ENCODE data around the gene SYNGR1.

DNA sequence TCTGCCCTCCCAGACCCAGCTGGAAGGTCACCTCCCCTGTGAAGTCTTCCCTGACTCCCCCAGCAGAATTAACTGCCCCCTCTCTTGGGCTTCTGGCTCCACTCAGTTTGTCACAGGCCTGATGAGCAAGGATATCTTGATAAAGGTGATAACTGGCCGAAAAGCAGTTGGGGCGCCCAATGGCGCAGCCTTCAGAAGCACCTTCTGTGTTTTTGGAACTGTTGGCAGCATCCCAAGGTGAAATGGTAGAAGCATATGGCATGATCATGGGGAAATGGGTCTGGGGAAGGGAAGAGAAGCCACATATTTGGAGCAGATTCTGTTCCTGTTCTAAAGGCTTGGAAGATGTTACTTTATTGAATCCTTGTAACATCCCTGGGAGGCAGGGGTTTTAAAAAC lies 47.0 kb downstream of the SYNGR1 start:
- no peak for TF ChIP-seq CTCF (IDR thresholded peaks at IDR 0.05; ENCODE audit: low read depth, low read length)
- no peak for TF ChIP-seq EZH2phosphoT487 (IDR thresholded peaks at IDR 0.05; ENCODE audit: low read depth)

All from OCI-LY3 (cell line).